ENCODE results near the gene OSTM1. TPM values are rescaled to one million over a fixed set of nuclear protein-coding genes. Genes with fewer than 3 reads are reported as not detected.
"Not testable (repeated sequence)": the region's sequence is repeated elsewhere in the genome, so short reads cannot be mapped to it uniquely, and the experiment has no call there.

The OSTM1 gene
- total and polyA plus RNA-seq, 2 experiments from 2014 or later, result 17.4 to 28.1 TPM

GRCh38 chr6:108024427-108025073 lies 50.0 kb downstream of the OSTM1 start (continued):
- no peak for TF ChIP-seq ZNF462 (CRISPR knock-in tag; IDR thresholded peaks at IDR 0.05)

GRCh38 chr6:108020472-108021116 lies 53.9 kb downstream of the OSTM1 start:
- Mint-ChIP-seq H3K4me3 (no peak overlapping the region), H3K36me3 (ENCODE audit: low read depth) (peaks cover 12% of the 10 kb centered on the region), H3K27me3 (ENCODE audit: insufficient read depth, low read depth, poor library complexity) (peaks cover 5% of the 10 kb centered on the region), H3K4me1 (no peaks in the 10 kb centered on the region), H3K27ac (no peak overlapping the region), H3K9me3 (peaks cover 14% of the 10 kb centered on the region)
- Histone ChIP-seq H3K4me1 (ENCODE audit: insufficient read depth) (no peaks in the 10 kb centered on the region), H3K79me2 (replicated peaks; ENCODE audit: insufficient read depth) (no peaks in the 10 kb centered on the region), H3K27me3 (ENCODE audit: insufficient read depth) (no peaks in the 10 kb centered on the region), H3F3A (replicated peaks; ENCODE audit: low read depth) (no peaks in the 10 kb centered on the region), H3K27ac (ENCODE audit: low read depth) (no peak overlapping the region), H3K4me3 (no peak overlapping the region), H3K4me2 (no peak overlapping the region), H2AFZ (no peak overlapping the region), H4K20me1 (replicated peaks; ENCODE audit: insufficient read depth) (no peaks in the 10 kb centered on the region), H3K9me2 (ENCODE audit: insufficient read depth) (no peaks in the 10 kb centered on the region), H3K36me3 (ENCODE audit: insufficient read depth) (peaks cover 8% of the 10 kb centered on the region; the same call in 1 of the 2 replicates)
- DNase-seq (ENCODE audit: low spot score), result no peak
- no peak for ATAC-seq
- TF ChIP-seq ZNF462 (CRISPR knock-in tag; IDR thresholded peaks at IDR 0.05), result no peak

GRCh38 chr6:108016283-108016682 lies 58.3 kb downstream of the OSTM1 start:
- not testable (repeated sequence) for H3K4me3 ChIP-seq; H3K36me3 ChIP-seq (ENCODE audit: insufficient read depth); H3K9me2 ChIP-seq (ENCODE audit: insufficient read depth); H2AFZ ChIP-seq; H3K27me3 ChIP-seq (ENCODE audit: insufficient read depth); H3K27me3 Mint-ChIP-seq (ENCODE audit: insufficient read depth, low read depth, poor library complexity); ATAC-seq; H3K27ac Mint-ChIP-seq; H3K79me2 ChIP-seq (replicated peaks; ENCODE audit: insufficient read depth); H3K4me1 Mint-ChIP-seq; H3K4me2 ChIP-seq; H3K27ac ChIP-seq (ENCODE audit: low read depth); DNase-seq (ENCODE audit: low spot score); H3F3A ChIP-seq (replicated peaks; ENCODE audit: low read depth); H3K4me1 ChIP-seq (ENCODE audit: insufficient read depth); H3K4me3 Mint-ChIP-seq; H4K20me1 ChIP-seq (replicated peaks; ENCODE audit: insufficient read depth)
- Mint-ChIP-seq H3K9me3 (peaks cover 36% of the 10 kb centered on the region), H3K36me3 (ENCODE audit: low read depth) (peaks cover 31% of the 10 kb centered on the region)

Measured in GM23338 (cell line).